Peyer's patch (tissue), 4 donors: ENCODE measurements around the gene NLRP3.

Source experiments
- POLR2A ChIP-seq, 2 donors: fragments of 450-650 bp; IDR thresholded peaks; one replicate each; pipeline ENCODE4 v1.5.1; 2017; ENCODE audit warnings: antibody characterized with exemption in 2 of 2, mild to moderate bottlenecking in 2 of 2, moderate library complexity in 2 of 2
- TF ChIP-seq, protein P1 (sequence below), 6 experiments: fragments of 450-650 bp in 4 of 6; fragments of 200-600 bp in 2 of 6; sonication (generic) in 1 of 6; IDR thresholded peaks; one replicate each; pipeline ENCODE4 v1.5.1; 2017 to 2019; ENCODE audit warnings: antibody characterized with exemption in 6 of 6, mild to moderate bottlenecking in 3 of 6, moderate library complexity in 1 of 6

DNA sequence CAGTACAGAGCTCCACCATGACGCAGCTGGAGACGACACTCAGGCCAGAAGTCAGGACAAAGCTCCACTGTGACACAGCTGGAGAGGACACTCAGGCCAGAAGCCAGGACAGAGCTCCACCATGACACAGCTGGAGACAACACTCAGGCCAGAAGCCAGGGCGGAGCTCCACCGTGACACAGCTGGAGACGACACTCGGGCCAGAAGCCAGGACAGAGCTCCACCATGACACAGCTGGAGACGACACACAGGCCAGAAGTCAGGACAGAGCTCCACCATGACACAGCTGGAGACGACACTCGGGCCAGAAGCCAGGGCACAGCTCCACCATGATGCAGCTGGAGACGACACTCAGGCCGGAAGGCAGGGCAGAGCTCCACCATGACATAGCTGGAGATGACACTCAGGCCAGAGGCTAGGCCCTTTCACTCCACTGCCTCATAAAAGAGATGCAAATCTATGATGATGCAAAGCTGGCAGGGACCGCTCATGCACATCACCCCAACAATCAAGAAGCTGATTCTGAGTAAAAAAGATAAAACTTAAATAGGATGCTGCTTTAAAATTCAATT is 55.6 kb downstream of the NLRP3 start:
- TF ChIP-seq, protein P1, sequence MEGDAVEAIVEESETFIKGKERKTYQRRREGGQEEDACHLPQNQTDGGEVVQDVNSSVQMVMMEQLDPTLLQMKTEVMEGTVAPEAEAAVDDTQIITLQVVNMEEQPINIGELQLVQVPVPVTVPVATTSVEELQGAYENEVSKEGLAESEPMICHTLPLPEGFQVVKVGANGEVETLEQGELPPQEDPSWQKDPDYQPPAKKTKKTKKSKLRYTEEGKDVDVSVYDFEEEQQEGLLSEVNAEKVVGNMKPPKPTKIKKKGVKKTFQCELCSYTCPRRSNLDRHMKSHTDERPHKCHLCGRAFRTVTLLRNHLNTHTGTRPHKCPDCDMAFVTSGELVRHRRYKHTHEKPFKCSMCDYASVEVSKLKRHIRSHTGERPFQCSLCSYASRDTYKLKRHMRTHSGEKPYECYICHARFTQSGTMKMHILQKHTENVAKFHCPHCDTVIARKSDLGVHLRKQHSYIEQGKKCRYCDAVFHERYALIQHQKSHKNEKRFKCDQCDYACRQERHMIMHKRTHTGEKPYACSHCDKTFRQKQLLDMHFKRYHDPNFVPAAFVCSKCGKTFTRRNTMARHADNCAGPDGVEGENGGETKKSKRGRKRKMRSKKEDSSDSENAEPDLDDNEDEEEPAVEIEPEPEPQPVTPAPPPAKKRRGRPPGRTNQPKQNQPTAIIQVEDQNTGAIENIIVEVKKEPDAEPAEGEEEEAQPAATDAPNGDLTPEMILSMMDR (IDR thresholded peaks at IDR 0.05), result no peak
- TF ChIP-seq POLR2A (IDR thresholded peaks at IDR 0.05), result no peak
